ENCODE measurements around the gene SDHA. TPM values are rescaled to one million over a fixed set of nuclear protein-coding genes. Genes with fewer than 3 reads are reported as not detected.

SDHA gene
- total and polyA plus RNA-seq, 2 of the 8 experiments (the other 6 are each of a cell fraction or from before 2014, with no cell fraction given), result 59.7 to 87.3 TPM

DNA sequence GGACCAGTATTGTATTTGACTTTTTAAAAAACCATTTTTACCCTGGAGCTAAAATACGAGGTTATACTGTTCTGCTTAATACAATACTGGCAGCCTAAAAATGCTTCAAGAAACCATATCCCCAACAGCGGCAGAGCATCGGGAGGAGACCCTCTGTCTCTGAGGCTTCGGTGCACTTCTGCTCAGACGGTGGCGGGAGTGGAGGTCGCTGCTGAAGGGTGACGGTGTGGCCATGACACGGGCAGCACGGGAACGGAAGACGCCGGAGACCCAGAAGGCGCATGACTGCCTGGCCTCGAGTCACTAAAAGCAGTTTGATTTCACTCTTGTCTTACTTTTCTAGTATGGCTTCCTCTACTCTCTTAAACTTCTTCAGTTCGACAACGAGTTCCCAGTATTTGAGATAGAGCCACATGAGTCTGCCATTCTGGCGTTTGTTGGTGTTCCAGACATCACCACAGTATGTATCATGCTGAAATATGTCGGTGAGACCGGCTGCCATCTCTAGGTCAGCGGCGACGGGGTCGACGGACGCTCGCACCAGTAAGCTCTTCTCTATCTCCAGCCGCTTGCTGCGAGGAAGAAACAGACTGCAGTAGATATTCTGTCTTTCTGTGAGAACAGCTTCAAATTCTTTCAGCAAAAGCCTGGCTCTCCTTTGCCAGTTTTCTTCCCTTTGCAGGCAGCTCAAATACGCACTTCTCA is 13.0 kb upstream of the SDHA start:
- DNase-seq (ENCODE audit: low read depth in 1 of 2, low spot score in 2 of 2), result peak in 1 of 2 experiments; percentile 35

More for the DNA sequence above, 13.0 kb upstream of the SDHA start:
- WGBS, 2 experiments (ENCODE audit: extremely low coverage in 1 of 2, insufficient coverage in 1 of 2, insufficient read length in 1 of 2, insufficient replicate concordance in 2 of 2, low coverage in 1 of 2, low lambda C conversion rate in 2 of 2, missing lambda C conversion rate in 1 of 2), result 95% methylated on average over 29 of the region's 30 CpGs; no CpG with 5 or more reads in 1 of the 2 experiments
- no peak overlapping the region for H4K5ac ChIP-seq (ENCODE audit: insufficient read length, low read depth, low read length)
- no peaks in the 10 kb centered on the region; a peak in 1 of 7 replicates for H3K4me1 ChIP-seq (replicated peaks in 1 of 4; ENCODE audit: control insufficient read depth in 3 of 4, insufficient read depth in 4 of 4, low read length in 3 of 4)
- no peak overlapping the region for H2AFZ ChIP-seq (ENCODE audit: low read length)
- POLR2A ChIA-PET (ENCODE audit: partially characterized antibody), result interaction anchor here (2.9 kb wide), 1 partner anchor 14 kb away, joined by 11 read pairs; the partner anchor contains the start of gene LRRC14B
- H4K20me1 ChIP-seq (replicated peaks in 1 of 2; ENCODE audit: control insufficient read depth in 1 of 2, insufficient read depth in 2 of 2, low read length in 2 of 2), result peaks cover 6 to 22% of the 10 kb centered on the region in 2 experiments
- H3K4me3 ChIP-seq (ENCODE audit: extremely low read depth in 1 of 4, insufficient read depth in 2 of 4, low read depth in 3 of 4, low read length in 4 of 4), result no peak overlapping the region
- no peaks in the 10 kb centered on the region for H3K27me3 ChIP-seq (replicated peaks in 1 of 4; ENCODE audit: control insufficient read depth in 3 of 4, extremely low read depth in 1 of 4, insufficient read depth in 3 of 4, low read length in 3 of 4)
- no peak overlapping the region for H2BK20ac ChIP-seq (ENCODE audit: low read length)
- peaks cover 3 to 29% of the 10 kb centered on the region in 2 experiments; a peak in 3 of 4 replicates for H3K79me2 ChIP-seq (ENCODE audit: control insufficient read depth in 1 of 2, insufficient read depth in 2 of 2, low read length in 2 of 2)
- CTCF ChIA-PET (ENCODE audit: partially characterized antibody), result interaction anchor here (1.4 kb wide), 1 partner anchor 17 kb away, joined by 3 read pairs; no protein-coding TSS in a partner anchor
- no peak overlapping the region for H2BK12ac ChIP-seq (ENCODE audit: low read depth, low read length)
- H3K56ac ChIP-seq (replicated peaks; ENCODE audit: insufficient read length, low read depth, low read length), result no peak overlapping the region
- no peak overlapping the region for H2BK5ac ChIP-seq (ENCODE audit: low read depth, low read length)
- H3K36me3 ChIP-seq (ENCODE audit: control insufficient read depth in 2 of 4, insufficient read depth in 4 of 4, low read length in 3 of 4), result peaks cover 2 to 16% (median 10%) of the 10 kb centered on the region in 4 experiments
- H4K91ac ChIP-seq (replicated peaks; ENCODE audit: insufficient read length, low read length), result no peak overlapping the region
- H3K23me2 ChIP-seq (ENCODE audit: low read depth, low read length), result peaks cover 1% of the 10 kb centered on the region; the same call in 1 of the 2 replicates
- H3K4ac ChIP-seq (replicated peaks; ENCODE audit: insufficient read length, low read depth, low read length), result no peak overlapping the region
- H3K9ac ChIP-seq (replicated peaks in 1 of 4; ENCODE audit: extremely low read depth in 1 of 4, low read depth in 3 of 4, low read length in 3 of 4), result no peak overlapping the region
- H3K14ac ChIP-seq (ENCODE audit: insufficient read length), result no peak overlapping the region
- no peak overlapping the region for H2AK5ac ChIP-seq (ENCODE audit: low read depth, low read length)
- TF ChIP-seq, protein P1, sequence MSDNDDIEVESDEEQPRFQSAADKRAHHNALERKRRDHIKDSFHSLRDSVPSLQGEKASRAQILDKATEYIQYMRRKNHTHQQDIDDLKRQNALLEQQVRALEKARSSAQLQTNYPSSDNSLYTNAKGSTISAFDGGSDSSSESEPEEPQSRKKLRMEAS (IDR thresholded peaks at IDR 0.05), result no peak
- TF ChIP-seq SRF (IDR thresholded peaks at IDR 0.05; ENCODE audit: low read depth, low read length) (no peak), KDM5A (IDR thresholded peaks at IDR 0.05; ENCODE audit: low read length) (no peak), TCF12 (IDR thresholded peaks at IDR 0.05; ENCODE audit: low read depth, low read length) (no peak), TBP (IDR thresholded peaks at IDR 0.05; ENCODE audit: low read depth, low read length) (no peak), CREB1 (IDR thresholded peaks at IDR 0.05) (no peak), POLR2AphosphoS5 (IDR thresholded peaks at IDR 0.05; ENCODE audit: low read depth, low read length) (no peak), CEBPB (IDR thresholded peaks at IDR 0.05; ENCODE audit: low read depth, low read length) (no peak), TAF7 (optimal IDR thresholded peaks at IDR 0.05; ENCODE audit: borderline replicate concordance, low read depth, low read length) (no peak), NRF1 (IDR thresholded peaks at IDR 0.05; ENCODE audit: low read depth, low read length) (no peak)
- TF ChIP-seq, protein P2, sequence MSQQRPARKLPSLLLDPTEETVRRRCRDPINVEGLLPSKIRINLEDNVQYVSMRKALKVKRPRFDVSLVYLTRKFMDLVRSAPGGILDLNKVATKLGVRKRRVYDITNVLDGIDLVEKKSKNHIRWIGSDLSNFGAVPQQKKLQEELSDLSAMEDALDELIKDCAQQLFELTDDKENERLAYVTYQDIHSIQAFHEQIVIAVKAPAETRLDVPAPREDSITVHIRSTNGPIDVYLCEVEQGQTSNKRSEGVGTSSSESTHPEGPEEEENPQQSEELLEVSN (IDR thresholded peaks at IDR 0.05), result no peak
- no peaks in the 10 kb centered on the region for H3K9me3 ChIP-seq (ENCODE audit: insufficient read depth in 2 of 2, low read depth in 1 of 2, low read length in 1 of 2)
- no peak for FAIRE-seq
- H3K23ac ChIP-seq (ENCODE audit: insufficient read length), result no peak overlapping the region
- H2BK15ac ChIP-seq (ENCODE audit: low read length), result no peak overlapping the region
- H3K4me2 ChIP-seq (ENCODE audit: insufficient read depth in 1 of 2, low read depth in 2 of 2, low read length in 2 of 2), result no peak overlapping the region
- no peak overlapping the region for H4K8ac ChIP-seq (ENCODE audit: extremely low read depth, insufficient read depth, low read length)
- no peak overlapping the region for H3K18ac ChIP-seq (ENCODE audit: extremely low read depth, low read length)
- no peak overlapping the region for H2BK120ac ChIP-seq (replicated peaks; ENCODE audit: low read depth, low read length)
- no peak overlapping the region for H3K27ac ChIP-seq (ENCODE audit: low read depth, low read length)
- H3K79me1 ChIP-seq (ENCODE audit: low read depth, low read length), result no peaks in the 10 kb centered on the region; the same call in 1 of the 2 replicates
